Measurements from ENCODE around the gene EXOC3. TPM values are rescaled to one million over a fixed set of nuclear protein-coding genes. Genes with fewer than 3 reads are reported as not detected.

EXOC3 gene
- total RNA-seq, 1 donor from 2014 or later = 42.4 TPM

DNA sequence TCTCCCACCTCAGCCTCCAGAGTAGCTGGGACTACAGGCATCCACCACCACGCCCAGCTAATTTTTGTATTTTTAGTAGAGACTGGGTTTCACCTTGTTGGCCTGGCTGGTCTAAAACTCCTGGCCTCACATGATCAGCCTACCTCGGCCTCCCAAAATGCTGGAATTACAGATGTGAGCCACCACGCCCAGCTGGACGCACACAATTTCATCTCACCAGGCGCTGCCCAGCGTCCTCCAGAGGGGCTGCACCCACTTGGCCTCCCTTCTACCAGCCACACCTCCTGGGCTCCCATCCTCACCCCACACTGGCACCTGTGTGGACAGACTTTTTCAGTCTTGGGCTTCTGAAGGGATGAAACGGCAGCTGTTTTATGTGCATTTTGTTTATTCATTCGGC, 3.8 kb upstream of the EXOC3 start:
- DNase-seq (ENCODE audit: low read depth) = no peak
- TF ChIP-seq, protein P1, sequence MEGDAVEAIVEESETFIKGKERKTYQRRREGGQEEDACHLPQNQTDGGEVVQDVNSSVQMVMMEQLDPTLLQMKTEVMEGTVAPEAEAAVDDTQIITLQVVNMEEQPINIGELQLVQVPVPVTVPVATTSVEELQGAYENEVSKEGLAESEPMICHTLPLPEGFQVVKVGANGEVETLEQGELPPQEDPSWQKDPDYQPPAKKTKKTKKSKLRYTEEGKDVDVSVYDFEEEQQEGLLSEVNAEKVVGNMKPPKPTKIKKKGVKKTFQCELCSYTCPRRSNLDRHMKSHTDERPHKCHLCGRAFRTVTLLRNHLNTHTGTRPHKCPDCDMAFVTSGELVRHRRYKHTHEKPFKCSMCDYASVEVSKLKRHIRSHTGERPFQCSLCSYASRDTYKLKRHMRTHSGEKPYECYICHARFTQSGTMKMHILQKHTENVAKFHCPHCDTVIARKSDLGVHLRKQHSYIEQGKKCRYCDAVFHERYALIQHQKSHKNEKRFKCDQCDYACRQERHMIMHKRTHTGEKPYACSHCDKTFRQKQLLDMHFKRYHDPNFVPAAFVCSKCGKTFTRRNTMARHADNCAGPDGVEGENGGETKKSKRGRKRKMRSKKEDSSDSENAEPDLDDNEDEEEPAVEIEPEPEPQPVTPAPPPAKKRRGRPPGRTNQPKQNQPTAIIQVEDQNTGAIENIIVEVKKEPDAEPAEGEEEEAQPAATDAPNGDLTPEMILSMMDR (IDR thresholded peaks at IDR 0.05; ENCODE audit: insufficient read depth, low read length, severe bottlenecking) = no peak
- FAIRE-seq = no peak
- Histone ChIP-seq H3K27me3 (ENCODE audit: control insufficient read depth, insufficient read depth, low read length) (no peaks in the 10 kb centered on the region), H3K4me3 (ENCODE audit: low read depth, low read length) (no peak overlapping the region), H3K36me3 (ENCODE audit: control insufficient read depth, insufficient read depth, low read length) (no peaks in the 10 kb centered on the region)

DNA sequence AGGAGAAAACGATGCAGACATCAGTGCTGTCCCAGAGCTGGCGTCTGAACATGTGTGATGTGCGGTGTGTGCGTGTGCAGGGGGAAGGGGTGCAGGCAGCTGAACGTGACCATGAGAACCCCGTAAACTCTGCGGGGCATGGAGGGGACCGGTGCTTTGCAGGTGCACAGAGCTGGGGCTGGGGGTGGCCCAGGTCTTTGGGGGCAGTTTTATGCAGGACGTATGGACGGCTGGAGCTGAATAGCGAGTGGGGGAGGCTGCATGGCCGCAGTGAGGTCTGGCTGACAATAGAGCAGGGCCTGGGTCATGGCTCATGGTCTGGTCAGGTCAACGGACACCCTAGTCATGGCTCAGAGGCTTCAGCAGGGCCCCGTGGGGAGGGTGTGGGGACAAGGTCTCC, 3.3 kb upstream of the EXOC3 start:
- H3K4me3 ChIP-seq (ENCODE audit: low read depth, low read length) = no peak overlapping the region
- no peaks in the 10 kb centered on the region for H3K36me3 ChIP-seq (ENCODE audit: control insufficient read depth, insufficient read depth, low read length)
- TF ChIP-seq, protein P1 (IDR thresholded peaks at IDR 0.05; ENCODE audit: insufficient read depth, low read length, severe bottlenecking) = no peak
- no peaks in the 10 kb centered on the region for H3K27me3 ChIP-seq (ENCODE audit: control insufficient read depth, insufficient read depth, low read length)
- FAIRE-seq = no peak
- DNase-seq (ENCODE audit: low read depth) = no peak

DNA sequence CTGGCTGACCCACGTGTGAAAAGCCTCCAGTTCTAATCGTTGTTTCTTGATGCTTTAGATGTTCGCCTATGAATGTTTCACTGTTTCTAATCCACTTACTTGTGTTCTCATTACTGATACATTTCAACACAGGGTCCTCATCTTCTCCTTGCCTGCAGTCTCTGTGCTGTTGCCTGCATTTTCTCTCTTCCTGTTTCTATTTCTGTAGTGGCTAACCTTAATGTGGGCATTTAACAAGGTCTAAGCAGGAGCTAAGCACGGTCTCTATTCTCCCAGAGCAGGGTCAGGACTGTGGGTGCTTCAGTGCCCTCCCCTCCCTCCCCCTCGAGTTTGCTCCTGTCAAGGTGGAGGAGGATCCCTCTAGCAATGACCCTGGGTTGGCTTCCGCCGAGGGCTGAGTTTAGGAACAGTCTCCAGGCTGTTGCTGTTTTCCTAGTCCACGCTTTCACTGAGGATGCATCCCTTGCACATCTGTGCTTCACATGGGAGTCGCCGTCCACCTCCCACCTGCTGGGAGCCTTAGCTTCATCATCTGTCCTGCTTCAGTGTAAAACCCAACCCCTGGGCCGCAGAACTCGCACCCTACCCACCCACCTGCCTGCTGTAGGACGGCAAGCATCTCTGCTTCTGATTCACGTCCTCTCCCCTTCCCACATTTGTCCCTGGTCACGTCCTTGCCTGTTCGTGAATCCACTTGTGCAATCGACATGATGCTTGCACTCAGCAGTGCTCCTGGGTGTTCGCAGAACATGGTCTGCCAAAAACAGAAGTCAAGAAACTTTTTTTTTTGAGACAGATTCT, 2.4 kb upstream of the EXOC3 start:
- no peak overlapping the region for H3K4me3 ChIP-seq (ENCODE audit: low read depth, low read length)
- TF ChIP-seq, protein P1 (IDR thresholded peaks at IDR 0.05; ENCODE audit: insufficient read depth, low read length, severe bottlenecking) = no peak
- no peaks in the 10 kb centered on the region for H3K27me3 ChIP-seq (ENCODE audit: control insufficient read depth, insufficient read depth, low read length)
- no peaks in the 10 kb centered on the region for H3K36me3 ChIP-seq (ENCODE audit: control insufficient read depth, insufficient read depth, low read length)
- FAIRE-seq (no peak), DNase-seq (ENCODE audit: low read depth) (no peak)

DNA sequence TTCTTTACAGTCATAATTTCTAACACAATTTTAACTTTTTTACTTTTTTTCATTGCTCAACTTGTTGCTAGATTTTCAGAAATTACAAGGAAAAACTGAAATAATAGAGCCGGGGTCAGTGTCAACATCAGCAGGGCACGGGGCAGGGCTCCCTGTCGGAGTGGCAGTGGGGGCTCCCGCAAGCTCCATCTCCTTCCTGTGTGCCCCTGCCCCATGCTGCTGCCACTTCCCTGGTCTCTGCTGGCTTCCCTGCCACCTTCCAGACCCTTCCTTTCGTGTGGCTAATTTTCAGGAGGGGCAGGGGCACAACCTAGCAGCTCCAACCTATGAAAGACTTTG, 1.0 kb upstream of the EXOC3 start:
- Histone ChIP-seq H3K4me3 (ENCODE audit: low read depth, low read length) (peak overlapping the region; percentile 99), H3K36me3 (ENCODE audit: control insufficient read depth, insufficient read depth, low read length) (no peaks in the 10 kb centered on the region), H3K27me3 (ENCODE audit: control insufficient read depth, insufficient read depth, low read length) (no peaks in the 10 kb centered on the region)
- DNase-seq (ENCODE audit: low read depth) (no peak), FAIRE-seq (no peak)
- TF ChIP-seq, protein P1 (IDR thresholded peaks at IDR 0.05; ENCODE audit: insufficient read depth, low read length, severe bottlenecking) = no peak

DNA sequence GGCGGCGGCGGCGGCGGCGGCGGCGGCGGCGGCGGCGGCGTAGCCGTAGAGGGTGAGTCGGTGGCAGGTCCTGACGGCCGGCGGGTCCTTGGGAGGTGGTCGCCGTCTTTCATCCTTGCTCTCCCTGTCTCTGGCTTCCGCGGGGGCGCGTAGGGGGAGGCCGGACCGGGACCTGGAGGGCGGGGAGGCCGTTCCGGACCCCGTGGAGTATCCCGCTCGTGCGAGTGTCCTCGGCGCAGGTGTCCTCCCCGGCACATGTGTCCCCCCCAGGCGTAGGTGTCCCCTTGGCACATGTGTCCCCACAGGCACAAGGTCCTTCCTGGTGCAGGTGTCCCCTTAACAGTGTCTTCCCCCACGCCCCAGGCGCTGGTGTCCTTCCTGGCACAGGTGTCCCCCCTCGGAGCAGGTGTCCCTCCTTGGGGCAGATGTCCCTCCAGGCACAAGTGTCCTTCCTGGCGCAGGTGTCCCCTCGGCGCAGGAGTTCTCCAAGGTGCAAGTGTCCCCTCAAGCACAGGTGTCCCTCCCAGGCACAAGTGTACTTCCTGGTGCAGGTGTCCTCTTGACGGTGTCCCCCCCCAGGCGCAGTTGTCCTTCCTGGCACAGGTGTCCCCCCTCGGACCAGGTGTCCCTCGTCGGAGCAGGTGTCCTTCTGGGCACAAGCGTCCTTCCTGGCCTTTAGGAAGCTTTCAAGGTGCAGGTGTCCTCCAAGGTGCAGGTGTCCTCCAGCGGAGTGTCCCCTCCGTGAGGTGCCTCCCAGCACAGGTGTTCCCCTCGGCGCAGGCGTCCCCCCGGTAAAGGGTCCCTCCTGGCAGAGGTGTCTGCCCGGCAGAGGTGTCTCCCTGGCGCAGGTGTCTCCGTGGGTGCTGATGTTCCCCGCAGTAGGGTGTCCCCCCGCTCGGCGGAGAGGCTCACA, 519 bp downstream of the EXOC3 start:
- TF ChIP-seq, protein P1 (IDR thresholded peaks at IDR 0.05; ENCODE audit: insufficient read depth, low read length, severe bottlenecking) = no peak
- no peaks in the 10 kb centered on the region for H3K27me3 ChIP-seq (ENCODE audit: control insufficient read depth, insufficient read depth, low read length)
- no peak for FAIRE-seq
- H3K4me3 ChIP-seq (ENCODE audit: low read depth, low read length) = peak overlapping the region; percentile 99
- peaks cover 13% of the 10 kb centered on the region for H3K36me3 ChIP-seq (ENCODE audit: control insufficient read depth, insufficient read depth, low read length)
- DNase-seq (ENCODE audit: low read depth) = no peak

Measured in bronchial epithelial cell (primary cell).